Bronchial epithelial cell (primary cell): Measurements from ENCODE around the gene LHX6. TPM values are rescaled to one million over a fixed set of nuclear protein-coding genes. Genes with fewer than 3 reads are reported as not detected.
A peak's percentile ranks its signal among the peaks of the same experiment; 100 is the strongest.

Source experiments
- DNase-seq: peaks from one replicate; pipeline ENCODE4 v3.0.0-alpha.2; 2010; ENCODE audit warnings: low read depth
- FAIRE-seq: peaks from 2 replicates; lab custom pipeline; 2011; peaks lifted over from hg19 to GRCh38; lab: Jason Lieb, UNC
- H3K27me3 ChIP-seq: 2 replicates; pipeline ENCODE4 v1.5.1; 2011; ENCODE audit warnings: low read length; ENCODE audit not compliant: control insufficient read depth, insufficient read depth
- H3K36me3 ChIP-seq: 2 replicates; pipeline ENCODE4 v1.5.1; 2011; ENCODE audit warnings: low read length; ENCODE audit not compliant: control insufficient read depth, insufficient read depth
- H3K4me3 ChIP-seq: 2 replicates; pipeline ENCODE4 v1.5.1; 2011; ENCODE audit warnings: mild to moderate bottlenecking, low read depth, low read length, control low read depth
- total RNA-seq: library from RNA; depleted of rRNA; stranded (reverse); fragments of >200 nt; gene quantifications from 2 replicates; pipeline ENCODE4 v1.2.1, GENCODE V29; 2014
- TF ChIP-seq, protein P1 (sequence below): IDR thresholded peaks from 2 replicates; pipeline ENCODE4 v1.5.1; 2011; ENCODE audit warnings: mild to moderate bottlenecking, moderate library complexity, low read length, control low read depth, inconsistent platforms; ENCODE audit not compliant: insufficient read depth, severe bottlenecking

The LHX6 gene
- total RNA-seq, 1 donor from 2014 or later: 0.26 TPM

DNA sequence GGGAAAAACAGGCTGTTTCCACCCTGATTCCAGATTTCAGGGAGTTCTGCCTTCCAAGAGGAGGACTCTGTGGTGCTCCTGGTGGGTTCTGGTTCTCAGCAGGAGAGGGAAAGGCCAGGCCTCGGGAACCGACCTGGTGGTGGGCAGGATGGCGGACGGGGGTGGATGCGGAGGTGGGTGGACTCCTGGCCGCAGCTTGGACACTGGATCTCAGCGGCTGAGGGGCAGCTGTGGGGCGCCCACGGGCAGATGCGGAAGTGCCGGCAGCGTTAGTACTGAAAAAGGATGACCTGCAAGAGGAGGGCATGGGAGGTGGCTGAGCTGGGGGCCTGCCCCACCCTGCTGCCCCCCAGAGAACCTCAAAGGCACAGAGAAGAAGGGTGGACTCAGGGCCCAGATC is 24.3 kb downstream of the LHX6 start:
- FAIRE-seq: no peak
- Histone ChIP-seq H3K27me3 (no peaks in the 10 kb centered on the region), H3K36me3 (no peaks in the 10 kb centered on the region), H3K4me3 (no peak overlapping the region)
- TF ChIP-seq, protein P1, sequence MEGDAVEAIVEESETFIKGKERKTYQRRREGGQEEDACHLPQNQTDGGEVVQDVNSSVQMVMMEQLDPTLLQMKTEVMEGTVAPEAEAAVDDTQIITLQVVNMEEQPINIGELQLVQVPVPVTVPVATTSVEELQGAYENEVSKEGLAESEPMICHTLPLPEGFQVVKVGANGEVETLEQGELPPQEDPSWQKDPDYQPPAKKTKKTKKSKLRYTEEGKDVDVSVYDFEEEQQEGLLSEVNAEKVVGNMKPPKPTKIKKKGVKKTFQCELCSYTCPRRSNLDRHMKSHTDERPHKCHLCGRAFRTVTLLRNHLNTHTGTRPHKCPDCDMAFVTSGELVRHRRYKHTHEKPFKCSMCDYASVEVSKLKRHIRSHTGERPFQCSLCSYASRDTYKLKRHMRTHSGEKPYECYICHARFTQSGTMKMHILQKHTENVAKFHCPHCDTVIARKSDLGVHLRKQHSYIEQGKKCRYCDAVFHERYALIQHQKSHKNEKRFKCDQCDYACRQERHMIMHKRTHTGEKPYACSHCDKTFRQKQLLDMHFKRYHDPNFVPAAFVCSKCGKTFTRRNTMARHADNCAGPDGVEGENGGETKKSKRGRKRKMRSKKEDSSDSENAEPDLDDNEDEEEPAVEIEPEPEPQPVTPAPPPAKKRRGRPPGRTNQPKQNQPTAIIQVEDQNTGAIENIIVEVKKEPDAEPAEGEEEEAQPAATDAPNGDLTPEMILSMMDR: no peak
- DNase-seq: no peak

DNA sequence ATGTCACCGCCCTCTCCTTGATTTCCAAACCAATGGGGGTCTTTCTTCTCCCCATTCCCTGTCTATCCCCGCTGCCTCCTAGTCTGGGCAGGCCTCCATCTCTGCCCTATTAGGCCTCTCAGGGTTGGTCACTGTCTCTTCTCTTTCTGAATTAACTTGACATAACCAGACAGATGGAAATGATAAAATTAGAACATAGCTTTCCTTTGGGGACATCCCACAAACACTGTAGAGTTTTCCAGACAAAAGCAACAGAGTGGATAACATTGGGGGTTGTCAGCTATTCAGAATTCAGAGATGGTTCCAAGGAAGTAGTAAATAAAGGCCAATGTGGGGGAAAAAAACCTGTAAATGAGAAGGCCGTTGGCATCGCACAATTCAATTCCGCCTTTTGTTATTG is 24.7 kb downstream of the LHX6 start:
- Histone ChIP-seq H3K4me3 (no peak overlapping the region), H3K36me3 (no peaks in the 10 kb centered on the region), H3K27me3 (no peaks in the 10 kb centered on the region)
- TF ChIP-seq, protein P1: no peak
- FAIRE-seq (no peak), DNase-seq (no peak)

DNA sequence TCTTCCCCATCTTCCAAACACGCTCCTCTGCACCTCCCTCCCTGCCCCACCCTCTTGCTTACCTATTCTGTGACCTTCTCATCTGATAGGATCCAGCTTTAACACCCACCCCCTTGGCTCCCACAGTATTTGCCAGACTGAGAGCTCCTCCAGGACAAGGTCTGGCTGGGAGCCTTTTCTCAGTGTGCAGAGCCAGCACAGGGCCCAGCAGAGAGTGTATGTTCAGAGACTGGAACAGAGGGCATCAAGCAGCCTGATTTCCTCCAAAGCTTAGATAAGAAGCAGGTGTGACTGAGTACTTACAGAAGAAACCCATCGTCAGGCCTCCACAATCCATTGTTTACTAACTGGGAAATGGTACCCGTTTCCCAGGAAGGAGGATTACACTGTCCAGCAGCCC is 26.6 kb downstream of the LHX6 start:
- Histone ChIP-seq H3K27me3 (peaks cover 3% of the 10 kb centered on the region), H3K36me3 (no peaks in the 10 kb centered on the region), H3K4me3 (no peak overlapping the region)
- TF ChIP-seq, protein P1: no peak
- DNase-seq (no peak), FAIRE-seq (no peak)

DNA sequence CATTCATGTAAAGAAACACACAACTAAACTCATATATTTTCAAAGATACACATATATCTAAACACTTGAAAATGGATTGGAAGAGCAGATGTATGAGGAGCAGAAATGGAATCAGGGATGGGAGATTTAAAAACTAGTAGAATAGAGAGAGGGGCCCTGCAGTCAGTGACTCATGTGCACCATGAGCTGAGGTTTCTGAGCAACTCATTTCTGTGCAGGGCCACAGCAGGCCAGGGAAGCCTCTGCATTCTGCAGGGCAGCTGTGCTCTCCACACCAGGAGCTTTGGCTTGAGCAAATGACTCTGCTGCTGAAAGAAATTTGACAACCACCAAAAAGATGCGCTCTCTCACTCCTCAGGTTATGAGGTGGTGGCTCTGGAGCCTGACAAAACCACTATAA is 27.1 kb downstream of the LHX6 start:
- TF ChIP-seq, protein P1: no peak
- DNase-seq: no peak
- H3K4me3 ChIP-seq: no peak overlapping the region
- H3K36me3 ChIP-seq: no peaks in the 10 kb centered on the region
- peaks cover 3% of the 10 kb centered on the region for H3K27me3 ChIP-seq
- FAIRE-seq: no peak

DNA sequence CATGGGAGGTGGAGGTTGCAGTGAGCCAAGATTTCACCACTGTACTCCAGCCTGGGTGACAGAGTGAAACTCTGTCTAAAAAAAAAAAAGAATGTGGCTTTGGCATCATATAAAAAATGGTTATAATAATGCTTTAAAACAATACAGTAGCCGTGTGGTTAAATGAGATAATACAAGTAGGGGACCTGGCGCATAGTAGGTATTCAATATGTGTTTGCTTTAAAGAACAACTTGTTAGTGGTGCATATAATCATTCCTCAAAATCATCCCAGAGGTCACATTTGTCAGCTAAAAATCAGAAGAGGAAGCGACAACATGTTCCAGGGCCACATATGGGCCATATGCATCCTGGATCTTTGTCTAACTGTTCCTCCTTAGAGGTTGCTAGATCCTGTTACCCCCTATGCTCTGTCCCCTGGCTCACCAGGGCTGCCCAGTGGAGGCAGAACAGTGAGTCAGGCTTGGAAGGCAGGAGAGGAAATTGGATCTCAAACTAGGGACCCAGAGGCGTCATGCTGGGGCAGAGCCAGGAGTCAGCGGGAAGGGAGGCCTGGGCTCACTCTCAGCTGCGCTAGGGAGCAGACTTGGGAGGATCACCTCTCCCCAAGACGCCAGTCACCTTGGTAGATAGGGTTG is 27.7 kb downstream of the LHX6 start:
- DNase-seq: peak; percentile 36
- TF ChIP-seq, protein P1: no peak
- Histone ChIP-seq H3K36me3 (no peaks in the 10 kb centered on the region), H3K27me3 (peaks cover 3% of the 10 kb centered on the region), H3K4me3 (no peak overlapping the region)
- FAIRE-seq: no peak

DNA sequence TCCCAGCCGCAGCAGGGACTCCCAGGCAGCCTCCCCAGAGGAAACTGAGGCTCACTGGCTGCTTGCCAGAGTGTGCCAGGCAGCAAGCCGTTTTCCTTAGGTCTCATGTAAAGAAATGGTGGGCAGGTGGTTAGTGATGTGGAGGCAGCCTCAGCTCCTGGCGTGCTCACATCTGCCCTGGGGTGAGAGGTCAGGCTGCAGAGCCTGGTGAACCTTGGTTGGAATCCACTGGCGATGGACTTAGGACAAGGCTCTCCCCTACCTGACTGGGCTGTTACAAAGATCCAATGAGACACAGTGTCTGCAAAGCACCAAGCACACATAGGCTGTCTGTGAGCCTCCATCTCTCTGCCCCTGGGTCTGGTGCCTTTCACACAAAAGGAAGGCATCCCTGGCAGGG is 30.9 kb downstream of the LHX6 start:
- Histone ChIP-seq H3K4me3 (no peak overlapping the region), H3K36me3 (no peaks in the 10 kb centered on the region), H3K27me3 (peaks cover 3% of the 10 kb centered on the region)
- TF ChIP-seq, protein P1: no peak
- no peak for FAIRE-seq
- no peak for DNase-seq
